Adipocyte (in vitro differentiated cells): ENCODE data around the gene PTPRN2.
"Not testable (repeated sequence)": the region's sequence is repeated elsewhere in the genome, so short reads cannot be mapped to it uniquely, and the experiment has no call there.

Experiments
- DNase-seq: peaks from one replicate; pipeline ENCODE4 v3.0.0-alpha.2; 2015; ENCODE audit warnings: low read depth
- H3K27me3 ChIP-seq: replicated peaks from 2 replicates; pipeline ENCODE4 v1.7.0; 2013; ENCODE audit warnings: mild to moderate bottlenecking, low read length, moderate library complexity; ENCODE audit not compliant: control insufficient read depth, insufficient read depth
- H3K36me3 ChIP-seq: 2 replicates; pipeline ENCODE4 v1.7.0; 2013; ENCODE audit warnings: low read length, mild to moderate bottlenecking, moderate library complexity; ENCODE audit not compliant: control insufficient read depth, insufficient read depth, severe bottlenecking
- H3K4me1 ChIP-seq: 2 replicates; pipeline ENCODE4 v1.7.0; 2013; ENCODE audit warnings: mild to moderate bottlenecking, low read length, moderate library complexity; ENCODE audit not compliant: control insufficient read depth, insufficient read depth
- H3K4me3 ChIP-seq: 2 replicates; pipeline ENCODE4 v1.7.0; 2013; ENCODE audit warnings: mild to moderate bottlenecking, low read length, moderate library complexity
- H3K9ac ChIP-seq: 2 replicates; pipeline ENCODE4 v1.7.0; 2013; ENCODE audit warnings: mild to moderate bottlenecking, low read length, moderate library complexity
- H3K9me3 ChIP-seq: 2 replicates; pipeline ENCODE4 v1.7.0; 2013; ENCODE audit warnings: mild to moderate bottlenecking, low read length, moderate library complexity; ENCODE audit not compliant: control insufficient read depth

Gene PTPRN2

GRCh38 chr7:158351481-158351880 is 236.1 kb downstream of the PTPRN2 start:
- H3K4me1 ChIP-seq = no peaks in the 10 kb centered on the region
- H3K36me3 ChIP-seq = no peaks in the 10 kb centered on the region
- no peak overlapping the region for H3K9ac ChIP-seq
- H3K27me3 ChIP-seq = no peaks in the 10 kb centered on the region
- H3K9me3 ChIP-seq = peaks cover 14% of the 10 kb centered on the region
- no peak for DNase-seq
- H3K4me3 ChIP-seq = no peak overlapping the region

- Histone ChIP-seq H3K4me1 (no peaks in the 10 kb centered on the region), H3K36me3 (no peaks in the 10 kb centered on the region), H3K27me3 (no peaks in the 10 kb centered on the region), H3K9ac (no peak overlapping the region), H3K9me3 (peaks cover 14% of the 10 kb centered on the region), H3K4me3 (no peak overlapping the region)
- DNase-seq = no peak
Observed at GRCh38 chr7:158351051-158351450, 236.6 kb downstream of the PTPRN2 start.

- no peaks in the 10 kb centered on the region for H3K4me1 ChIP-seq
- peaks cover 14% of the 10 kb centered on the region for H3K9me3 ChIP-seq
- no peak for DNase-seq
- H3K36me3 ChIP-seq = no peaks in the 10 kb centered on the region
- H3K9ac ChIP-seq = no peak overlapping the region
- H3K27me3 ChIP-seq = no peaks in the 10 kb centered on the region
- no peak overlapping the region for H3K4me3 ChIP-seq
Observed at GRCh38 chr7:158350166-158350900, 237.3 kb downstream of the PTPRN2 start.

- Histone ChIP-seq H3K9ac (no peak overlapping the region), H3K27me3 (no peaks in the 10 kb centered on the region), H3K4me3 (no peak overlapping the region), H3K36me3 (no peaks in the 10 kb centered on the region), H3K9me3 (no peaks in the 10 kb centered on the region), H3K4me1 (no peaks in the 10 kb centered on the region)
- no peak for DNase-seq
Observed at GRCh38 chr7:158348446-158348845, 239.2 kb downstream of the PTPRN2 start.

GRCh38 chr7:158348039-158348438 is 239.6 kb downstream of the PTPRN2 start:
- not testable (repeated sequence) for H3K9ac ChIP-seq, H3K27me3 ChIP-seq, DNase-seq, H3K4me1 ChIP-seq, H3K9me3 ChIP-seq, H3K36me3 ChIP-seq, H3K4me3 ChIP-seq

- Histone ChIP-seq H3K27me3 (no peaks in the 10 kb centered on the region), H3K36me3 (no peaks in the 10 kb centered on the region), H3K4me1 (no peaks in the 10 kb centered on the region), H3K9me3 (no peaks in the 10 kb centered on the region), H3K4me3 (no peak overlapping the region), H3K9ac (no peak overlapping the region)
- DNase-seq = no peak
Observed at GRCh38 chr7:158345731-158346130, 241.9 kb downstream of the PTPRN2 start.

GRCh38 chr7:158344706-158345300 is 242.8 kb downstream of the PTPRN2 start:
- H3K9ac ChIP-seq = no peak overlapping the region
- H3K4me1 ChIP-seq = no peaks in the 10 kb centered on the region
- H3K9me3 ChIP-seq = no peaks in the 10 kb centered on the region
- no peaks in the 10 kb centered on the region for H3K36me3 ChIP-seq
- DNase-seq = no peak
- no peak overlapping the region for H3K4me3 ChIP-seq
- H3K27me3 ChIP-seq = no peaks in the 10 kb centered on the region

GRCh38 chr7:158343936-158344455 is 243.6 kb downstream of the PTPRN2 start:
- Histone ChIP-seq H3K9me3 (no peaks in the 10 kb centered on the region), H3K9ac (no peak overlapping the region), H3K4me1 (no peaks in the 10 kb centered on the region), H3K27me3 (no peaks in the 10 kb centered on the region), H3K4me3 (no peak overlapping the region), H3K36me3 (no peaks in the 10 kb centered on the region)
- no peak for DNase-seq

- Histone ChIP-seq H3K27me3 (no peaks in the 10 kb centered on the region), H3K4me1 (no peaks in the 10 kb centered on the region), H3K36me3 (no peaks in the 10 kb centered on the region), H3K4me3 (no peak overlapping the region), H3K9ac (no peak overlapping the region), H3K9me3 (no peaks in the 10 kb centered on the region)
- DNase-seq = no peak
Observed at GRCh38 chr7:158343526-158343925, 244.1 kb downstream of the PTPRN2 start.

- H3K4me3 ChIP-seq, H3K27me3 ChIP-seq, H3K9me3 ChIP-seq, H3K9ac ChIP-seq, H3K36me3 ChIP-seq, DNase-seq, H3K4me1 ChIP-seq: not testable (repeated sequence)
Observed at GRCh38 chr7:158341097-158341496, 246.5 kb downstream of the PTPRN2 start.

- H3K9me3 ChIP-seq, H3K9ac ChIP-seq, H3K4me3 ChIP-seq, H3K4me1 ChIP-seq, DNase-seq, H3K27me3 ChIP-seq, H3K36me3 ChIP-seq: not testable (repeated sequence)
Observed at GRCh38 chr7:158336952-158337351, 250.7 kb downstream of the PTPRN2 start.
